PFSK-1 (cell line): ENCODE data around the gene CHID1.

Source experiments
- FOXP2 ChIP-seq: optimal IDR thresholded peaks from 2 replicates; pipeline ENCODE3; 2011; ENCODE audit warnings: borderline replicate concordance, control low read depth, inconsistent platforms; ENCODE audit not compliant: insufficient read depth; ENCODE audit errors: extremely low read length, extremely low read depth
- POLR2AphosphoS5 ChIP-seq: IDR thresholded peaks from 2 replicates; pipeline ENCODE4 v1.6.1; 2012; ENCODE audit warnings: low read depth, mild to moderate bottlenecking, control low read depth, low read length, moderate library complexity
- REST ChIP-seq, 2 experiments: IDR thresholded peaks; 2 replicates each; pipeline versions ENCODE4 v1.6.1 to v1.8.0; 2011 to 2012; ENCODE audit warnings: low read depth in 2 of 2, low read length in 2 of 2, control low read depth in 1 of 2, inconsistent platforms in 1 of 2, mild to moderate bottlenecking in 1 of 2, moderate library complexity in 1 of 2; ENCODE audit not compliant: insufficient read depth in 1 of 2
- SIN3A ChIP-seq: IDR thresholded peaks from 2 replicates; pipeline ENCODE4 v1.6.1; 2012; ENCODE audit warnings: mild to moderate bottlenecking, low read length, moderate library complexity, borderline replicate concordance; ENCODE audit not compliant: insufficient read depth

- no peak for TF ChIP-seq REST (IDR thresholded peaks at IDR 0.05; ENCODE audit: insufficient read depth in 1 of 2, low read depth in 2 of 2, low read length in 2 of 2)
- no peak for TF ChIP-seq POLR2AphosphoS5
- no peak for TF ChIP-seq SIN3A
- TF ChIP-seq FOXP2, result no peak
These were observed 10.1 kb downstream of the CHID1 start for GRCh38 chr11:900545-900944.
